CD14-positive monocyte (primary cell): ENCODE data around the gene ERBB3. TPM values are rescaled to one million over a fixed set of nuclear protein-coding genes. Genes with fewer than 3 reads are reported as not detected.

Source experiments
- DNase-seq, 3 donors: peaks; one replicate each; pipeline ENCODE4 v3.0.0-alpha.2; 2011 to 2022
- H2AFZ ChIP-seq: 2 replicates; pipeline ENCODE4 v1.6.0; 2012; ENCODE audit warnings: mild to moderate bottlenecking, low read depth, low read length, inconsistent platforms; ENCODE audit not compliant: insufficient read depth, poor library complexity, severe bottlenecking
- H3K27ac ChIP-seq, 2 donors: 1 replicate in 1 of 2; 2 replicates in 1 of 2; pipeline ENCODE4 v1.5.1; 2012 to 2013; ENCODE audit warnings: low read length in 2 of 2, control low read depth in 1 of 2, inconsistent platforms in 1 of 2, low read depth in 1 of 2, mild to moderate bottlenecking in 1 of 2
- H3K27me3 ChIP-seq, 2 donors: one replicate each; pipeline versions ENCODE4 v1.6.0 to v1.6.1; 2011 to 2013; ENCODE audit warnings: low read length in 2 of 2; ENCODE audit not compliant: control insufficient read depth in 2 of 2, insufficient read depth in 2 of 2
- H3K36me3 ChIP-seq, 2 donors: replicated peaks in 1 of 2; 1 replicate in 1 of 2; 2 replicates in 1 of 2; pipeline versions ENCODE4 v1.5.1 to v1.6.1; 2012 to 2013; ENCODE audit warnings: low read length in 2 of 2, control low read depth in 1 of 2, inconsistent platforms in 1 of 2, mild to moderate bottlenecking in 1 of 2; ENCODE audit not compliant: insufficient read depth in 2 of 2, control insufficient read depth in 1 of 2
- H3K4me1 ChIP-seq, 2 donors: 1 replicate in 1 of 2; 2 replicates in 1 of 2; pipeline versions ENCODE4 v1.5.1 to v1.6.1; 2012 to 2013; ENCODE audit warnings: low read length in 2 of 2, control low read depth in 1 of 2, inconsistent platforms in 1 of 2, mild to moderate bottlenecking in 1 of 2, moderate library complexity in 1 of 2; ENCODE audit not compliant: insufficient read depth in 2 of 2, control insufficient read depth in 1 of 2
- H3K4me2 ChIP-seq: replicated peaks from 2 replicates; pipeline ENCODE3; 2012; ENCODE audit warnings: low read length, moderate library complexity, mild to moderate bottlenecking; ENCODE audit not compliant: poor library complexity, severe bottlenecking; ENCODE audit errors: extremely low read depth
- H3K4me3 ChIP-seq, 3 experiments: fragments of 200-600 bp in 1 of 3; sonication (generic) in 1 of 3; replicated peaks in 1 of 3; 1 replicate in 2 of 3; 2 replicates in 1 of 3; pipeline ENCODE4 v1.5.1; 2011 to 2013; ENCODE audit warnings: low read length in 3 of 3, mild to moderate bottlenecking in 3 of 3, control low read depth in 2 of 3, low read depth in 2 of 3, inconsistent platforms in 1 of 3, moderate library complexity in 1 of 3
- H3K79me2 ChIP-seq: 2 replicates; pipeline ENCODE4 v1.6.0; 2012; ENCODE audit warnings: mild to moderate bottlenecking, control low read depth, inconsistent platforms, low read length, moderate library complexity; ENCODE audit not compliant: insufficient read depth
- H3K9ac ChIP-seq: 2 replicates; pipeline ENCODE4 v1.6.0; 2017; ENCODE audit warnings: low read length, mild to moderate bottlenecking; ENCODE audit not compliant: insufficient read depth, poor library complexity, severe bottlenecking
- H3K9me3 ChIP-seq, 2 donors: replicated peaks in 1 of 2; 1 replicate in 1 of 2; 2 replicates in 1 of 2; pipeline versions ENCODE4 v1.5.1 to v1.6.1; 2012 to 2013; ENCODE audit warnings: low read length in 2 of 2, control low read depth in 1 of 2; ENCODE audit not compliant: control insufficient read depth in 1 of 2, insufficient read depth in 1 of 2
- H4K20me1 ChIP-seq: 2 replicates; pipeline ENCODE4 v1.6.0; 2012; ENCODE audit warnings: mild to moderate bottlenecking, low read length, control low read depth, moderate library complexity; ENCODE audit not compliant: insufficient read depth
- H3K27ac Mint-ChIP-seq, 7 donors: one replicate each; pipeline ENCODE4 v1.8.0; 2020; ENCODE audit warnings: mild to moderate bottlenecking in 7 of 7, mixed read lengths in 7 of 7, moderate library complexity in 6 of 7, inconsistent platforms in 2 of 7
- H3K27me3 Mint-ChIP-seq, 3 donors: one replicate each; pipeline ENCODE4 v1.8.0; 2021 to 2022; ENCODE audit warnings: low read depth in 3 of 3, mild to moderate bottlenecking in 3 of 3, mixed read lengths in 3 of 3, moderate library complexity in 3 of 3, inconsistent platforms in 1 of 3
- H3K36me3 Mint-ChIP-seq, 2 donors: one replicate each; pipeline ENCODE4 v1.8.0; 2020; ENCODE audit warnings: mixed read lengths in 2 of 2, inconsistent platforms in 1 of 2, mild to moderate bottlenecking in 1 of 2
- H3K4me1 Mint-ChIP-seq: one replicate; pipeline ENCODE4 v1.8.0; 2020; ENCODE audit warnings: mild to moderate bottlenecking, mixed read lengths
- H3K4me3 Mint-ChIP-seq, 2 donors: one replicate each; pipeline ENCODE4 v1.8.0; 2020; ENCODE audit warnings: mild to moderate bottlenecking in 2 of 2, mixed read lengths in 2 of 2, moderate library complexity in 1 of 2
- H3K9me3 Mint-ChIP-seq, 7 donors: one replicate each; pipeline ENCODE4 v1.8.0; 2020 to 2022; ENCODE audit warnings: mixed read lengths in 7 of 7, mild to moderate bottlenecking in 6 of 7, moderate library complexity in 6 of 7, inconsistent platforms in 2 of 7
- WGBS: methylation state at CpG from one replicate; pipeline ENCODE4 v1.1.5; 2013; ENCODE audit warnings: missing lambda C conversion rate; ENCODE audit not compliant: insufficient coverage; 5-methylcytosine and 5-hydroxymethylcytosine counted together
- intact Hi-C, 2 donors: fragments of 100-400 bp; cut with micrococcal nuclease; formaldehyde crosslinking; loops; one replicate each; pipeline versions ENCODE4 v1.15.0 to v1.15.1; 2023
- polyA plus RNA-seq, 3 donors: library from polyadenylated mRNA; depleted of rRNA in 1 of 3; unstranded in 2 of 3; stranded (reverse) in 1 of 3; fragments of 300-500 nt in 2 of 3; fragments of >200 nt in 1 of 3; fragmentation: Illumina TruSeq in 2 of 3; gene quantifications; 1 replicate in 2 of 3; 2 replicates in 1 of 3; pipeline ENCODE4 v1.2.3, GENCODE V29; 2012 to 2021
- TF ChIP-seq, protein P1 (sequence below): fragments of 200-600 bp; IDR thresholded peaks from one replicate; pipeline ENCODE4 v1.8.0; 2022; ENCODE audit warnings: antibody characterized with exemption, mild to moderate bottlenecking

Gene ERBB3
- polyA plus RNA-seq, 3 donors: 0.01 TPM; not detected in 2

DNA sequence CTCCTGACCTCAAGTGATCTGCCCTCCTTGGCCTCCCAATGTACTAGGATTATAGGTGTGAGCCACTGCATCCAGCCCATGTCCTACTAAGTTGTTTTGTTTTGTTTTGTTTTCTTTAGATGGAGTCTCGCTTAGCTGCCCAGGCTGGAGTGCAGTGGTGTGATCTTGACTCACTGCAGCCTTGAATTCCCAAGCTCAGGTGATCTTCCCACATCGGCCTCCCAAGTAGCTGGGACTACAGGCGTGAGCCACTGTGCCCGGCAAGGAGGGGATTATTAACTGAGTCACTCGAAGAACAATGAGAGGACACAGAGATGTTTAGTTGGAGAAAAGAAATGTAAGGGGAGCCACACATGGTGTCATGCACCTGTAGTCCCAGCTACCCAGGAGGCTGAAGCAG, 18.0 kb upstream of the ERBB3 start:
- H3K27me3 Mint-ChIP-seq: peaks cover 8 to 9% (median 9%) of the 10 kb centered on the region in 3 donors
- Histone ChIP-seq H3K4me2 (no peak overlapping the region), H3K79me2 (no peaks in the 10 kb centered on the region), H3K9ac (no peak overlapping the region), H3K27ac (no peak overlapping the region), H3K27me3 (no peaks in the 10 kb centered on the region), H3K4me3 (no peak overlapping the region), H3K9me3 (no peaks in the 10 kb centered on the region), H2AFZ (no peak overlapping the region), H3K36me3 (no peaks in the 10 kb centered on the region), H3K4me1 (no peaks in the 10 kb centered on the region), H4K20me1 (no peaks in the 10 kb centered on the region)
- peaks cover 0 to 2% (median 0%) of the 10 kb centered on the region in 7 donors for H3K9me3 Mint-ChIP-seq
- intact Hi-C loops: no loop called here
- H3K27ac Mint-ChIP-seq: no peak overlapping the region
- TF ChIP-seq, protein P1, sequence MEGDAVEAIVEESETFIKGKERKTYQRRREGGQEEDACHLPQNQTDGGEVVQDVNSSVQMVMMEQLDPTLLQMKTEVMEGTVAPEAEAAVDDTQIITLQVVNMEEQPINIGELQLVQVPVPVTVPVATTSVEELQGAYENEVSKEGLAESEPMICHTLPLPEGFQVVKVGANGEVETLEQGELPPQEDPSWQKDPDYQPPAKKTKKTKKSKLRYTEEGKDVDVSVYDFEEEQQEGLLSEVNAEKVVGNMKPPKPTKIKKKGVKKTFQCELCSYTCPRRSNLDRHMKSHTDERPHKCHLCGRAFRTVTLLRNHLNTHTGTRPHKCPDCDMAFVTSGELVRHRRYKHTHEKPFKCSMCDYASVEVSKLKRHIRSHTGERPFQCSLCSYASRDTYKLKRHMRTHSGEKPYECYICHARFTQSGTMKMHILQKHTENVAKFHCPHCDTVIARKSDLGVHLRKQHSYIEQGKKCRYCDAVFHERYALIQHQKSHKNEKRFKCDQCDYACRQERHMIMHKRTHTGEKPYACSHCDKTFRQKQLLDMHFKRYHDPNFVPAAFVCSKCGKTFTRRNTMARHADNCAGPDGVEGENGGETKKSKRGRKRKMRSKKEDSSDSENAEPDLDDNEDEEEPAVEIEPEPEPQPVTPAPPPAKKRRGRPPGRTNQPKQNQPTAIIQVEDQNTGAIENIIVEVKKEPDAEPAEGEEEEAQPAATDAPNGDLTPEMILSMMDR: no peak
- H3K4me1 Mint-ChIP-seq: no peaks in the 10 kb centered on the region
- H3K4me3 Mint-ChIP-seq: no peak overlapping the region
- no peak for DNase-seq
- no peaks in the 10 kb centered on the region for H3K36me3 Mint-ChIP-seq
- 96% methylated on average over 4 of the region's 5 CpGs for WGBS

DNA sequence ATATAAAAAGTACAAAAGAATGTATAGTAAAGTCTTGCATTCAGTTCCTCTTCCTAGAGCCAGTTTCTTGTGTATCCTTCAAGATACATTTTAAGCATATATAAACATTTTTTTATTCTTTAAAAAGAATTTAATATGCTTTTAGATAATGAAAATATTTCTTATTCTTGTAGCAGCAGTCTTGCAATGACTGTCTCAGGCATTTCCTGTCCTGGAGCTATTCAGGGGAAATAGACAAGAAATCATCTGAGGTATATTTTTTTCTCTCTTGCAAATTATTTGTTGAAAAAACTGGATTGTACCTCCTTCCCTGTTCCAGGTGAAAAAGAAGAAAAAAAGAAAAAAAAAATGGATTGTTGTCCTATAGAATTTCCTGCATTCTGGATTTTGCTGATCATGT, 17.0 kb upstream of the ERBB3 start:
- intact Hi-C loops: no loop called here
- peaks cover 8 to 12% (median 9%) of the 10 kb centered on the region in 3 donors for H3K27me3 Mint-ChIP-seq
- Histone ChIP-seq H3K79me2 (no peaks in the 10 kb centered on the region), H4K20me1 (no peaks in the 10 kb centered on the region), H3K36me3 (no peaks in the 10 kb centered on the region), H3K4me3 (no peak overlapping the region), H3K27ac (no peak overlapping the region), H3K9me3 (no peaks in the 10 kb centered on the region), H3K4me2 (no peak overlapping the region), H2AFZ (no peak overlapping the region), H3K27me3 (no peaks in the 10 kb centered on the region), H3K4me1 (no peaks in the 10 kb centered on the region), H3K9ac (no peak overlapping the region)
- no peak overlapping the region for H3K27ac Mint-ChIP-seq
- H3K9me3 Mint-ChIP-seq: peaks cover 0 to 2% (median 0%) of the 10 kb centered on the region in 7 donors
- DNase-seq: no peak
- H3K4me3 Mint-ChIP-seq: no peak overlapping the region
- no peaks in the 10 kb centered on the region for H3K4me1 Mint-ChIP-seq
- H3K36me3 Mint-ChIP-seq: no peaks in the 10 kb centered on the region
- TF ChIP-seq, protein P1: no peak
